Mesothelial cell of epicardium (in vitro differentiated cells): Measurements from ENCODE around the gene KRT77. TPM values are rescaled to one million over a fixed set of nuclear protein-coding genes. Genes with fewer than 3 reads are reported as not detected.

Experiments
- DNase-seq, 2 experiments: peaks; one replicate each; pipeline ENCODE4 v3.0.0; 2021; ENCODE audit warnings: low spot score in 2 of 2; ENCODE audit not compliant: unreplicated experiment in 2 of 2
- H3K27ac Mint-ChIP-seq: 2 replicates; pipeline ENCODE4 v1.8.0; 2021; ENCODE audit warnings: mixed read lengths
- H3K27me3 Mint-ChIP-seq: 2 replicates; pipeline ENCODE4 v1.8.0; 2021; ENCODE audit warnings: low read depth, mixed read lengths
- H3K36me3 Mint-ChIP-seq: 2 replicates; pipeline ENCODE4 v1.8.0; 2021; ENCODE audit warnings: mixed read lengths
- H3K4me1 Mint-ChIP-seq: 2 replicates; pipeline ENCODE4 v1.8.0; 2021; ENCODE audit warnings: mixed read lengths
- H3K4me3 Mint-ChIP-seq: 2 replicates; pipeline ENCODE4 v1.8.0; 2021; ENCODE audit warnings: mild to moderate bottlenecking, moderate library complexity, mixed read lengths
- H3K9me3 Mint-ChIP-seq: 2 replicates; pipeline ENCODE4 v1.8.0; 2021; ENCODE audit warnings: mixed read lengths
- CTCF ChIP-seq: fragments of 200-600 bp; sonication (generic); IDR thresholded peaks from one replicate; pipeline ENCODE4 v1.5.0; 2021; ENCODE audit warnings: antibody characterized with exemption; ENCODE audit not compliant: unreplicated experiment
- total RNA-seq: library from RNA; stranded (reverse); gene quantifications from 3 replicates; pipeline ENCODE4 v1.2.1, GENCODE V29; 2021

Gene KRT77
- total RNA-seq, 1 donor from 2014 or later = not detected

GRCh38 chr12:52745554-52745953 is 42.2 kb upstream of the KRT77 start:
- H3K4me1 Mint-ChIP-seq = no peaks in the 10 kb centered on the region
- no peaks in the 10 kb centered on the region for H3K36me3 Mint-ChIP-seq
- no peak overlapping the region for H3K27ac Mint-ChIP-seq
- TF ChIP-seq CTCF = no peak
- H3K4me3 Mint-ChIP-seq = no peak overlapping the region
- no peaks in the 10 kb centered on the region for H3K9me3 Mint-ChIP-seq
- no peak for DNase-seq
- peaks cover 78% of the 10 kb centered on the region for H3K27me3 Mint-ChIP-seq

GRCh38 chr12:52744493-52745156 is 41.3 kb upstream of the KRT77 start:
- peaks cover 80% of the 10 kb centered on the region for H3K27me3 Mint-ChIP-seq
- no peak for TF ChIP-seq CTCF
- no peak overlapping the region for H3K4me3 Mint-ChIP-seq
- no peak for DNase-seq
- H3K27ac Mint-ChIP-seq = no peak overlapping the region
- no peaks in the 10 kb centered on the region for H3K9me3 Mint-ChIP-seq
- no peaks in the 10 kb centered on the region for H3K4me1 Mint-ChIP-seq
- H3K36me3 Mint-ChIP-seq = no peaks in the 10 kb centered on the region

GRCh38 chr12:52742822-52743457 is 39.6 kb upstream of the KRT77 start:
- Mint-ChIP-seq H3K27ac (no peak overlapping the region), H3K36me3 (no peaks in the 10 kb centered on the region), H3K9me3 (no peaks in the 10 kb centered on the region), H3K4me1 (no peaks in the 10 kb centered on the region), H3K4me3 (no peak overlapping the region), H3K27me3 (peaks cover 68% of the 10 kb centered on the region)
- no peak for DNase-seq
- no peak for TF ChIP-seq CTCF

- peaks cover 62% of the 10 kb centered on the region for H3K27me3 Mint-ChIP-seq
- no peak for TF ChIP-seq CTCF
Measured at GRCh38 chr12:52742196-52742580, 38.9 kb upstream of the KRT77 start.

GRCh38 chr12:52741375-52742195 is 38.3 kb upstream of the KRT77 start:
- H3K27me3 Mint-ChIP-seq = peaks cover 63% of the 10 kb centered on the region
- no peaks in the 10 kb centered on the region for H3K36me3 Mint-ChIP-seq

More at GRCh38 chr12:52742196-52742580, 38.9 kb upstream of the KRT77 start:
- Mint-ChIP-seq H3K4me1 (no peaks in the 10 kb centered on the region), H3K4me3 (no peak overlapping the region), H3K9me3 (no peaks in the 10 kb centered on the region), H3K36me3 (no peaks in the 10 kb centered on the region), H3K27ac (no peak overlapping the region)
- DNase-seq = no peak

More at GRCh38 chr12:52741375-52742195, 38.3 kb upstream of the KRT77 start:
- TF ChIP-seq CTCF = no peak
- DNase-seq = peak; percentile 67 to 88
- Mint-ChIP-seq H3K9me3 (no peaks in the 10 kb centered on the region), H3K4me3 (no peak overlapping the region), H3K27ac (no peak overlapping the region), H3K4me1 (no peaks in the 10 kb centered on the region)
